ENCODE measurements around the gene DNAAF1.

DNA sequence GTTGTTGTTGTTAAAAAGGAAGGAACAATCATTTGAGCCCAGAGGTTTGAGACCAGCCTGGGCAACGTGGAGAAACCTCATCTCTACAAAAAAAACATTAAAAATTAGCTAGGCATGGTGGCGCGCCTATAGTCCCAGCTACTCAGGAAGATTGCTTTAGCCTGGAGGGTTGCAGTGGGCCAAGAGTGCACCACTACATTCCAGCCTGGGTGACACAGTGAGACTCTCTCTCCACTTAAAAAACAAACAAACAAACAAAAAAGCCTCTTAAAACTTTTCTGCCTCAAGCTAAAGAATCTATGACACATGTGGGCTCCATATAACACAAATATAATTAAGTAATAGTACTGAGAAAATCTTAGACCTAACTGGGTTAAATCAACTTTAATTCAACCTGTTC lies 40.9 kb upstream of the DNAAF1 start:
- TF ChIP-seq EZH2 (IDR thresholded peaks at IDR 0.05; ENCODE audit: insufficient read depth, poor library complexity, severe bottlenecking) = no peak
- no peak for TF ChIP-seq EZH2phosphoT487 (IDR thresholded peaks at IDR 0.05; ENCODE audit: insufficient read depth, low read depth)

Measured in GM23248 (cell line).